ENCODE results near the gene IRF4.
"Not testable (repeated sequence)": the region's sequence is repeated elsewhere in the genome, so short reads cannot be mapped to it uniquely, and the experiment has no call there.

The IRF4 gene

DNA sequence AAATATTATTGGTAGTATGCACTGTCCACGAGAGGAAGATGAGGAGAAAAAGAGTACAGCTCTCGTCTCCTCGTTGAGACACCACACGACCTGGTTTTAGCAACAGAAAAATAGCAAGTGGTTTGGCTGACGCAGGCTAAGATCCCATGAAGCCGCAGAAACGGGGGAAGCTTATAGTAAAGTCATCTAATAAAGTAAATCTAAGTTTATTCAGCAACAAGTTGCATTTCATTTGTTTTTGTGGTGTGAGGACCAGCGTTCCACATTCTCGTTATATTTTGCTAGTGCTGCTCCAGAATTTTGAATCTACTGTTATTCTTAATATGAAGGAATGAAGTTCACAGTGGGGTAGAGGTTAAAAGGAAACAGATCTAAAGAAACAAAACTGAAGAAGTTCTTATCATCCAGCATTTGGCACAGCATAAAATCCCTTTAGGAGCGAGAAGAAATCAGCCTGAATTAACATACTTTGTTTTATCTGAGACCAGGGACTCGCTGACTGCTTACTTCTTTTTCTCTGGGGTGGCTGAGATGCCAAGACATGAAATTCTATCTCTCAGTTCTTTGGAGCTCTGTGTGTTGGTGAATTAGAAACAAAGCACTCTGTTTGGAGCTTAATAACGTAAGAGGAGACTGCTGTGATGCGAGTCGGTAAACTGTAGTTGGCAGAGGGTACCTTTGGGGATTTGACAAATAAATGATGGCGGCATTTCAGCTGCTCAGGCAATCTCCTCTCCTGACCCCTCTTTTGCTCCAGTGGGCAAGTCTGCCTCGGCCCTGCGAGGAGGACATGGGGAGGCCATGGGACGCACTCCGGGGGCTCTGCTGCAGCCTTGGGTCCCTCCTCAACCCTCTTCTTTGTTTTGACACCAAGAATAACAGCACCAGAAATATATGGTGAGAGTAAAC, 24.9 kb upstream of the IRF4 start:
- DNase-seq = no peak

DNA sequence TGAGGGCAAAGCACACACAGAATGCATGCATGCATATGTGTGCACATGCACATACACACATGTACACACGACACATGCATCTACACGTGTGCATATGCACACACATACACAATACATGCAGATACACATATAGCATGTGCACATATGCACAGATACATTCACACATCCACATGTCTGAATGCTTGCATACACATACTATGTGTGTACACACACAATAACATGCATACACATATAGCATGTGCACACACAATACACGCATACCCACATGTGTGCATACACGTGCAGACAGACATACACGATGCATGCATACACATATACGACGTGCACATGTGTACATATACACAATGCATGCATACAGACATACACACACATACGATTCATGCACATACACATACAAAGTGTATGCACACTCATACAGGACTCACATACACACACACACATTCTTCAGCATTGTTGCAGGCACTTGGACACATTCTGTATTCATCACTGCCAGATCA, 24.2 kb upstream of the IRF4 start:
- no peak for DNase-seq

DNA sequence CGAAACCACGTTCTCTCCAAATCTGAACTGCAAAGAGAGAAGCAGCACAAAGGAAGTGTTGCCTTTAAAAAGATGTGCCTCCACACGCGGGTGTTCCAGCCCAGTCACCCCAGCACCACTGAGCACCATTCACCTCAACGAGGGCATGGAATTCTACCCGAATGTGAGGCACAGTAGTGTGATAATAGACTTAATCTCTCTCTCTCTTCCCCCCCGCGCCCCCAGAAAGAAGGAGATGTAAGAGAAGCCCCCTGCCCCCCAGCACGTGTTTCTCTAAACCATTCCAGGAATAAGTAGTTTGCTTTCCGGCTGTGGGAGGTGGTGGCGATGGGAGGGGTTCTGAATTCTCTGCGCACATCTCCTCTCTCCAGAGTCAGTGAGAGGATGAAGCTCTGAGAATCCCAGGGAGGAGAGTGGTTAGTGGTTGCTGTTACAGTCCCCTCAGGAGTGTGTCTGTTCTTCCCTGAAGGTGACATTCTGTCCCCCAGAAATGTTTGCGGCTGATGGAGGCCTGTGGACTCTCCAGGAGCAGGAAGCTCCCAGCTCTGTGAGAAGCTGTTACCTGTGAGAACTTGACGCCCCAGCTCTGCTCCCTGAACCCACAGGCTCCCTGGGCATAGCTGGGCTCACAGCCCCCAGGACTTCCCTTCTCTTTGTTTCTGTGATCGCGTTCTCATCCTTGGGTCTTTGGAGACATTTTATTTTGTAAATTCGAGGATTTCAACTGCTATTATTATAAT, 23.5 kb upstream of the IRF4 start:
- DNase-seq = no peak

DNA sequence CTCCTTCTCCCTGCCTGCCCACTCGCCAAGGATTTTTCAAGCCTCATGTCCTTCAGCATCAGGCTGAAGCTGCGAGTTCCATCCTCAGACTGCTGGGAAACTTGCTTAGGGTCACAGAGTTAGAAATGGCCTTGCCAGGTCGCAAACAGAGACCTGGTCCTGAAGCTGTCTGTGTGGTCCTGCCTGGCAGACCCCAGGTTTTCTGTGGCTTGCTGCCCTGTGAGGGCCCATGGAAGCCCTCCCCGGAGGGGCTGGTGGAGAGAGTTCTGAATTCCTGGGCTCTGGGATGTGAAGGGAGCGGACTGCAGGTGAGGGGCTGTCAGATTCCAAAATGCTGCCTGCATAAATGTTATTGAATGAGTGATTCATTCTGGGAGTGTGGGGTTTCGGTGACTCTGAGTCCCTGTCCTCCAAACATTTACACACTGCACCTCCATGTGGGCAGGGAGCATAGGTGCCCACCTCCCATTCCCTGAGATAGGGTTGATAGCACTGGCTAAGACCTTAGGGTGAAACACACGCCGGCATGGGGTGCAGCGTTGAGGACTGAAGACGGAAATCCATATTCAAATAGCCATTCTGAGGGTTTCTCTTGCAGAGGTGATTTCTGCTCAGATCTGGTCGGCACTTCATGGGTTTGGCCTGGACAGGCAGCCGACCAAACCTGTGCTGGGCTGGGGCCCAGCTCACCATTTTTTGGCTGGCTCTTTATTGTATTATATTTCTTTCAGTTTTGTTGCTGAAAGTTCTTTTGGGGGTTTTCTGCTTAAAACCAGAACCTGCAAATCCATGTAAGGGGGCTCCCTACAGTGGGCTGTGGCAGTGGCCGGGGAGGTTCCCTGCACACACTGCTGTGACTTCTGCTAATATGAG, 21.8 kb upstream of the IRF4 start:
- DNase-seq = no peak

DNA sequence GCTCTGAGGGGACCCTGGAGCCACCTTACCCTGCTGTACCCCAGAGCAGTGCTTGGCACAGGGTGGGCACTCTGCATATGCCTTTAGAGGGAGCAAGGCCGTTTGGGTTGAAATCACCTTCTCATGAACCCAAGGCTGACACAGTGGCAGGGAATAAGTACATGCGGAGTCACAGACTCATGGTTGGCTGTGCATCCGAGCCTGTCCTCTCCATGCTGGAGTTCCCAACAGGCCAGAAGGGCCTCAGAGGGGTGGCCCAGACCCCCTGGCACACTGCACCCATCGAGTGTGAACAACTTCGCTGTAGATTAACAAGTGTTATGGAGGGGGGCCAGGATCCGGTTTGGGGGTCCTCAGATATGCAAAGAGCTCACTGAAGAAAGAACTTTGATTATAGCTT, 21.0 kb upstream of the IRF4 start:
- no peak for DNase-seq

DNA sequence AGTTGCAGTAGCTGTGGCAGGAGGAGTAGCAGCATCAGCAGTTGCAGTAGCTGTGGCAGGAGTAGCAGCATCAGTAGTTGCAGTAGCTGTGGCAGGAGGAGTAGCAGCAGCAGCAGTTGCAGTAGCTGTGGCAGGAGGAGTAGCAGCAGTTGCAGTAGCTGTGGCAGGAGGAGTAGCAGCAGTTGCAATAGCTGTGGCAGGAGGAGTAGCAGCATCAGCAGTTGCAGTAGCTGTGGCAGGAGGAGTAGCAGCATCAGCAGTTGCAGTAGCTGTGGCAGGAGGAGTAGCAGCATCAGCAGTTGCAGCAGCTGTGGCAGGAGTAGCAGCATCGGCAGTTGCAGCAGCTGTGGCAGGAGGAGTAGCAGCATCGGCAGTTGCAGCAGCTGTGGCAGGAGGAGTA, 19.7 kb upstream of the IRF4 start:
- not testable (repeated sequence) for DNase-seq

DNA sequence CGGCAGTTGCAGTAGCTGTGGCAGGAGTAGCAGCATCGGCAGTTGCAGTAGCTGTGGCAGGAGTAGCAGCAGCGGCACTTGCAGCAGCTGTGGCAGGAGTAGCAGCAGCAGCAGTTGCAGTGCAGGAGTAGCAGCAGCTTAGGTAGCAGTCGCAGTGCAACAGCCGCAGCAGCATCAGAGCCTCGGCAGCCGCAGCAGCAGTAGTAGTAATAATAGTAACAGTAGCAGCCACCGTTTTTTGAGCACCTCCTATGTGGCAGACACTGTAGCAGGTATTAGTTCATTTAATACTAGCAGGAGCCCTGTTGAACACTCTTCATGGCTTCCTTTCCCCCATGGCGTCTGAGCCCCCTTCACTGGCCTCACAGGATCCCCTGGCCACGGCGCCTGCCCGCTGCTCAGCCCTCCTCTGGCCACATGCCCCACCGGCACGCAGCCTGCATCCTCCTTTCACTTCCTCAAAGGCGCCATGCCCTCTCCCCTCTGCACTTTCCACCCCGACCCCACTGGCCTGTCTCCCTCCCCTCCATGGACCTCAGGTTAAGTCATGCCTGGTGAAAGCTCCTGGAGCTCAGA, 19.1 kb upstream of the IRF4 start:
- DNase-seq = no peak

DNA sequence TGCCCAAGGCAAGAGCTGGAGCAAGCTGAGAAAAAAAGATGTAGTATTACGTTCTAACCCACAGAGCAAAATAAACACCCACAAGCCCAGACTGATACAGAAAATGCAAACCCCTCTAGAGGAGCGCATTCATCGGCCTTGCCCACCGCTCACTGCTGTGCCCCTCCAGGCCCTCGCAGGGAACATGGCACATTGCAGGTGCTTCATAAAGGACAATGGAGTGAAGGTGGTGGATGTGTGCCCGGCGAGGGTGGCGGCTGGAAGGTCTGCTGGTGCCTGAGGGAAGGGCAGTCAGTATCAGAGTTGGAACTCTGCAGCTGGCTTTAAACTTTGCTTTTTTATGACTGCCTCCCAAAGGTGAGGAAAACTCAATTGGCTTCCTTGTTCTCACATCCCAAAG, 18.5 kb upstream of the IRF4 start:
- no peak for DNase-seq

DNA sequence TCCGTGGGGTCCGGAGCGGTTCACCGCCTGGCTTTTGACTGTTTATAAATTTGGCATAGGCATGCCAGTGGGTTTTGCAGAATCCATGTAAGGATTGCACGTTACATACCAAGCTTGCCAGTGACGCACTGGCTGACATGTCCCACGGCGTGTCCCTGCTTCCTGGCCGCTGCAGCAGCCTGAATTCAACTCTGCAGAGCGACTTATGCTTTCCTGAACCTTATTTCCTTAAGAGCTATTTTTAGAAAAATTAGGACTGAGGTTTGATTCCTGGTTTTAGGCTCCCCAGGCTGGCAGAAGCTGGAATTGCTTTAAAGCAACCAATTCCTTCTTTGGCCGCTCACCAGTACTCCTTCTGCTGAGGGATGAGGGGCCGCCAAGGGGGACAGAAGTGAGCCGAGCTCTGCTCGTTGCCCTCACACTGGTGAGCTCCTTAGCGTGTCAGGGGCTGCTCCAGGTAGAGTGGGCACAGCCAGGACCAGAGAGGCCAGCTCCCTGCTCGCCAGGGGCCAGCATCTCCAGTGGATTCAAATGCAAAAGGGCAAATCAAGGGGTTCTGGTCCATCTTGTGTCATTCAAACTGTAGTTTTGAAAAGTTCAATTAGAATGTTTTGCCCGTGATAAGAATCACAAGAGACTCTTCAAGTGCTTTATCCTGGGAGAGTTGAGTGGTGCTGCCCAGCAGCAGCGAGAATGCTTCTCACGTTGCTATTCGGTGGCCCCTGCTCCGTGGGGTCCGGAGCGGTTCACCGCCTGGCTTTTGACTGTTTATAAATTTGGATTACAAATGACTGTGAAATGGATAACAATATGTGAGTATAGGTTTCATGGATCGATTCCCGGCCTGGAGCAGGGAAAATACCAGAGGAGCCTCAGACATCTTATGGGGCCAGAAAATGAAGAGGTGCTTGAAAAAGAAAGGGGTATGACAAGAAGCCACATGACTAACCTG, 17.5 kb upstream of the IRF4 start:
- no peak for DNase-seq

DNA sequence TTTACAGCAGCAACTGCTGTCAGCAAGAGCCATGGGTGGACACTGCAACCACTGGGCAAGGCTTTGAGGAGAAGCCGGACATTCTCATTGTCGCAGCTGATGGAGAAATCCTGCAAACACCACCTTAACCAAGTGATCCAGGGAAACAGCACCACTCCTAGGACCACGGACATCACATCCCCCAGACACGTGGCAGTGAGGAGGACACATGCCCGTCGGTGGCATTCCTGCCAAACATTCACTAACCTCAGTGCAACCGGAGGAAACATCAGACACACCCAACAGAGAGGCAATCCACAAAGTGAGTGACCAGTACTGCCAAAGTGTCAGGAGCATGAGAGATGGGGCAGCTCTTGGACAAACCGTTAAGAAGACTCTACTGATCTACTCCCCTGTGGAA, 16.6 kb upstream of the IRF4 start:
- no peak for DNase-seq

DNA sequence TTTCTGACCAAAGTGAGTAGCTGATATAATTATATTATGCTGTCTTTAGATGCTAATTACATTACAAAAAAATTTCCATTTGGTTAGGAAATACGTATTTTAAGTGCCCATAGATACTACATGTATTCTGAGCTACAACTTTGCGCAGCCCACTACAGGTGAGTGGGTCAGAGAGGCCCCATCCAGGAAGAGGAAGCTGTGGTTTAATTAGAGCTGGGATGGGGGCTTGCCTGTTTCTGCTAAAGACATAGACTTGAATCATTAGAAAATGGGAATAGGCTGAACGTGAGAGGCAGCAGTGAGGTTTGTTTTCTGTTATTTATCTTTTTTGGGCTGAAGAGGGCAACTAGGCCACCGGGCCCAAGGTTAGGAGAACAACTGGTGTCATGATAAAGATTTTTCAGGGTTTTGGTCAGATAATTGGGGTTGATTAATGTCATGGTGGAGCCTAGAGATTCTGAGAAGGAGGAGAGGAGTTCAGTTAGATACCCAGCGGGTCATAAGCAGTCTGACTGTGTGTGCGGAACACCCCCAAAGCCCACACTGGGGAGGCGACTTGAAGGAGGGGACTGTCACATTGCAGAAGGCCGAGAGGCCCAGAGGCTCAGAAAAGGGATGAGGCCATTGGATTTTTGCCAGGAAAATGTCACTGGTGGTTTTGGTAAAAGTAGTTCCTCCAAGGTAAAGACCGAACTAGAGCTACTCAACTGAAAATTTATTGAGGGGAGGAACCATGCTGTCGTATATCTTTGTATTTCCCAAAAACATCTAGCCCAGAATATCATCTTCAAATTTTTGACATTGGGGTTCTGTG, 14.5 kb upstream of the IRF4 start:
- DNase-seq = no peak

DNA sequence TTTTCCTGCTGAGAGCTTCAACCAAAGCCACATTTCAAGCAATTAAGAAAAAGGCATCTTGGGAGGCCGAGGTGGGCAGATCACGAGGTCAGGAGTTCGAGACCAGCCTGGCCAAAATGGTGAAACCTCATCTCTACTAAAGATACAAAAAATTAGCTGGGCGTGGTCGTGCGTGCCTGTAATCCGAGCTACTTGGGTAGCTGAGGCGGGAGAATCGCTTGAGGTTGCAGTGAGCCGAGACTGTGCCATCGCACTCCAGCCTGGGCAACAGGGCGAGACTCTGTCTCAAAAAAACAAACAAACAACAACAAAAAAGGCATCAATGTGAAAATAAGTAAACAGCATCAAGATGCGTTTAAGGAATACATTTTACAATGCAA, 13.9 kb upstream of the IRF4 start:
- not testable (repeated sequence) for DNase-seq

DNA sequence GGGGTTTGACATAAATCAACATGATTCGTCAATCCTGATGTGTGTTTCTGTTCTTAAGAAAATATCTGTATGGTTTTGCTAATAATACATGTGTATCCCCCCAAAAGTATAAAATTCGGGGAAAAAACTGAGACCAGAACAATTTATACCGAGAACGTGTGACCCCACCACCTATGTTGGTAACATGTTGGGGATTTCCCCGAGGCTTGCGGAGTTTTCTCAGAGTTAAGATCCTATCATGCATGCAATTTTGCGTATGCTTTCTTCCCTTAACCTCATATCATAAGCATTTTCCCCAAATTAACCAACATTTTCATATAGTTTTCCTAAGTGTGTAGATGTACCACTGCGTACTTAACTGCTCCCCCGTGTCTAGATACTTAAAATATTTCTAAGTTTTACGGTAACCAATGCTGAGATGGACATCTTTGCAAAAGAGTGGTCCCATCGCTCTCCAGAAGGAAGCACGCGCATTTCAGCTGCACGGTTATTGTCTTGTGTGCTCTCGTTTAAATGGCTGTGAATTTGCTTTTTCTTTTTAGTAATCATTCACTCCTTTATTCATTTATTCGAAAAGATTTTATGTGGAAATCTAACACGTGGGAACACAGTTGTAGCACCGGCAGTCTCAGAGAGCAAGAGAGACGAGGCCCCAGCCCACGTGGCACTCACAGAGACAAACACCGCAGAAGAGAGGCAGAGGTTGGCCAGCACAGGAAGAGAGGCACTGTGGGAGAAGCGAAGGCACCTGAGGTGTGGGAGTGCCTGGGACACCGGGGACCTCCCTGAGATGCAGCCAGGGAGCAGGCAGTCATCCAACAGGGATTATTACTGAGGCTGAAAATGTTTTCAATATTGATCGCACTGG, 13.2 kb upstream of the IRF4 start:
- DNase-seq = no peak

DNA sequence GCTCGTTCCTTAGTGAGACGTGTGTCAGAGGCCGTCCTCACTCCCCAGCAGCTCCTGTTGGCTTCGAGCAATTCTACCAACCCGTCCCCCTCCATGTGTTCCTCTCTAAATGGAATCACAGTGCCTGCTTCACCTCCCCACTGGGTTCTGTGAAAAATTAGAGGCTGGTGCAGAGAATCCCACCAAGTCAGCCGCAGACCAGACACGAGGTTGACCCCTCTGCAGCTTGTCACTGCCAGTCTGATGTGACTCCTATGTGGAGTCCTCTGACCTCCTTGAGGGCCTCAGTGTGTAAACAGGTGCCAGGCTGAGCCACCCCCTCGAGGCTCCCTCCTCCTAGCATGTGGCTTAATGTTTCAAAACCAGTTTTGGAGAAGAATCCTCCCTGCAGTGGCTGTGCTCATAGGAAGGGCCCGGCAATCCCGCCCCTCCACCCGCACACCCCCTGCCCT, 12.6 kb upstream of the IRF4 start:
- DNase-seq = no peak

DNA sequence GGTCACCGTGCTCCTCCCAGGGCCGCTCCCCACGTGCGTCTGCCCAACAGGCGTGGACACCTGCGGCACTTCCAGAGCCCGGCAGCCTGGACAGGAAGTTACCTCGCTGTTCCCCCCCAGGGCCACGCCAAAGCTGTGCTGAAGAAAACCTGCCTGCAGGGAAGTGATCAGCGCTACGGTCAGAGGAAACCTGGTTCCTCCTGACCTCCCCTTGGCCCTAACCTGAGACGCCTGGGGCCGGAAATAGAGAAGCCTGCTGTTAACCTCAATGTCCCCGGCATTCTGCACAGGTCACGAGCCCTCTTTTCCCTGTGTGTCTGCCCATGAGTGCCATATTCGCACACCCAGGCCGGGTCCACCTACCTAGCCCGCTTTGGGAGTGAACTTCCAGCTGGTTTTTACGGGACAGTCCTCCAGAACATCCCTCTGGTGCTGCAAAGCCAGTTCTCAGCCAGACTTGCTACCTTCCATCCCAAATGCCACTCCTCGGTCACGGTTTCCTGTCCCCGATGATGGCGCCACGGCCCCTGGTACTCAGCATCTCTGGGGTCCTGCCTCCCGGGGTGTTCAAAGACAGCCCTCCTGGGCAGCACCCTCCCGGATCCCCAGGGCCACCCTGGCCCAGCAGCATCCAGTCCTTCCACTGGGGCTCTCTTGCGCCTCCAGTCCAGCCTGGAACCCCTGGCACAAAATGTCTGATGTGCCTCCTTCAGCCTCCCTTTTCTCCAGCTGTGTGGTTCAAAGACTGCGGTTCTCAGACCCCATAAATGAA, 12.0 kb upstream of the IRF4 start:
- no peak for DNase-seq

DNA sequence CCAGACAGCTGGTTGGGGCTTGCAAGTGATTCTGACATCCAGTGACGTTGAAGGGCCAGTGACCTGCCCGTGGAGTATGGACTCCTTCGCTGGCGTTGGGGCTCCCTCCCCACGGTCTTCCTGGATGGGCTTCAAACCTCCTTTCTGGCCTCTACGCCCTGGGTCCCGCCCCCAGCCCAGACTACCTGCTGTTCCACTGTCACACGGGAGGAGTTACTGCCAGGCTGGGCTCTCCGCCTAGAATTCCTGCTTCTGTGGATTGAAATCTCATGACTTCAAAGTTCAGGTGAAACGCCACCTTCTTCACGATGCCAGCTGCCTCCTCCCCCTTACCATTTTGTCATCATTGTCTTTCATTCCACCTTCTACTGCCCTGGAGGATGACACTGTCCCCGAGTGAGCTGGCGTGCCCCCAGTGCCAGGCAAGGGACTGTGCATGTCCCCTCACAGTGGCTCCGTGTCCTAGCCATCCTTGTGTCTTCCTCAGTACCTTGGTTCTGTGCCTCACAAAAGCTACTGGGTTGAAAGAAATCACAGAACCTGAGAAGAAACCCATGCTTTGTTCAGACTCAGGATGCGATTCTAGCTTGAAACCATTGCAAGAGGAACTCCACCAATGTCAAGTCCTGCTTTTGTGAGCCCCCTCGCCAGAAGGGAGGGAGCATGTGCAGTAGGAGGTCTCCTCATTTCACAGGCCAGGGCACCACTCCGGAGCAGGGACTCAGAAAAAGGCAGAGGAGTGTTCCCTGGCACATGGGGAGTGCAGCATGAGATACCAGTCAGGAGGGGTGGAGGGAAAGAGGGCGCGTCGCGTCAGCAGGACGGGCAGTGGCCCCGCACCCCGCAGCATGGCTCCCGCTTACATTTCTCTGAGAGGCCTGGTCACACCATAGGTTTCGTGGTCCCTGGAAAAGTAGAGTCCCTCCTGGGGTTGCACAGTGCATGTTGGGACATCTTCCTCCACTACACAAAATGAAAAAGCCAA, 11.0 kb upstream of the IRF4 start:
- no peak for DNase-seq

DNA sequence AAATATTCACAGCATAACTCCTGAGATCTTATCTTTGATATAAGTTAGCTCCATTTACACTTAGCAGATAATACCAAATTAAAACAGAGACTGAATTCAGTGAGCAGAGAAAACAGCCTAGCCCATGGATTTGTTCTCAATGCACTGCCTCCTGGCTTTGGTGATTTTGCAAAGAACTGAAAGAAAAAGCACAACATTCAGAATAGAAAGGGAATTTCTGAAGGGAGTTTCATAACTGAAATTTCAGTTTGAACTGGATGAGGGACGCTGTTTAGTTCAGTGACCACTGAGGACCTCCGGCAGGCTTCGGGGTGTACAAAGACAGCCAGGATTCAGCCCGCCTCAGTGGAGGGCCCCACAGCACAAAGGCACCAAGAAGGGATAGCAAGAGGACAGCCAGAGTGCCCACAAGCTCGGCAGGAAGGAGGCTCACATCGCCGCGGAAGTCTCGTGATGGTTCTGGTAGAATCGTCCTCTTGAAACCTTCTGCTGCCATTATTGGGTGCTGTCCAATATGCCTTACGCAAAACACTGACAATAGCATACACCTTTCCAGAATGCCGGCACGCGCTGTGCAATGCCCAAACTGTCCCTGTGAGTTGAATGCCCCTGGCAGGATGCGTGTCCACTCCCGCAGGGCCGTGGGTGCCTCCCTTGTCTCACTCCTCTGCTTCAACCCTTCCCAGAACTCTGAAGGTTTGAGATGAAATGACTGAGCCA, 9.7 kb upstream of the IRF4 start:
- DNase-seq = no peak
